ENCODE measurements around the gene BRD3OS.

Gene BRD3OS

DNA sequence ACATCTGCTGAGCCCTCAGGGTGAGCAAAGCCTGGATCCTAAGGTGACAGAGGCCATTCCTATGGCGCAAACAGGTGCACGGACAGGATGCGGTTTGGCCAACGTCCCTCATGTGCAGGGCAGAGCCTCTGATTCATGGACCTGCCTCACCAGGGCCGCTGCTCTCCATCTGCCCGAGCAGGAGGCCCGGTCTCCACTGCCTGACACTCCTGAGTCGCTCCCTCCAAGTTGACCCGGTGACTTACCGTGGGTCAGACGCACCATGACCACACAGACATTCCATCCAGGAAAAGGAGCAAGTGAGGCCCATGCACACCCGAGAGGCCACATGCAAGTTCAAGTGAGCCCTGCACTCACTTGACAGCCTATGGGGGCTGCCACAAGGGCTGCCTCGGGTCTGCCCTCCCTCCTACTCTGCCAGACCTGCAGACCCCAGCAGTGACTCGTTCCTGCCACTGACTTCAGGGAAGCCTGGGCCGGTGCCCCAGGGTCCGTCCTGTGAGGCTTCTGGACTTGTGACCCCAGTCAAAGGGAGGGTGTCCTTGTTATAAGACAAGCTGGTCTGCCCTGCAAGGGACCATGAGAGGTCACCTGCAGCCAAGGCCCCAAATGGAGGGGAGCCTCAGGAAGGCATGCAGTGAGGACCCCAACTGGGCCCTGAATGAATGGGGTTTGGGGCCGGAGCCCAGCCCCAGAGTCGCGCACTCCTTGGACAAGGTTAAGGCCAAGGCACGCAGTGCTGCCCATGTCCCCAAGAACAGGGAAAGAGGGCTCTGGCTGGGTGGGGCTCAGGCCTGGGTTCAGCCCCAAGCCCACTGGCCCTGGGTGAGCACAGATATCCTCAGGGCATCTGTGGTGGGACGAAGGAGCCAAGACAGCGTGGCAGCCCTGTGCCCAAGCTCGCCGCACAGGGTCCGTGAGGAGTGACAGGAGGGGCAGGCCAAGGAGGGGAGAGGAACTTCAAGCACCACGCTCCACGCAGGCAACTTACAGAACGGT lies 10.1 kb downstream of the BRD3OS start:
- no peak for ATAC-seq

DNA sequence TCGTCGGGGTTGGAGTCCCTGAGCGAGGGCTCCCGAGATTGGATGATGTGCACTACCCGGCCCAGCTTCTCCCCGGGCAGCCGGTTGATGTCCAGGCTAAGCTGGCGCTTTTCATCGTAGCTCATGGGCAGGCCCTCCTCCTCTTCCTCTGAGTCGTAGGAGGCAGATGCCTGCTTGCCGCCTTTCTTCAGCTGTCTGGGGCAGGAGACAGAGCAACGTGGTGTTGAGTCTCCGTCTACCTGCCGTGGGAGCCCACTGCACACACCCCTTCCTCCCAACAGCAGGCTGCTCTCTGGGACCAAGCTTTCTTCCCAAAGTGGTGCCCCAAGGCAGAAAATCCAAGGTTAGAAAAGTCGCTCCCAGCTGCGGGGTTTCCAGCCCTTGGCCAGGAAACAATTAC lies 10.8 kb downstream of the BRD3OS start:
- no peak for ATAC-seq

DNA sequence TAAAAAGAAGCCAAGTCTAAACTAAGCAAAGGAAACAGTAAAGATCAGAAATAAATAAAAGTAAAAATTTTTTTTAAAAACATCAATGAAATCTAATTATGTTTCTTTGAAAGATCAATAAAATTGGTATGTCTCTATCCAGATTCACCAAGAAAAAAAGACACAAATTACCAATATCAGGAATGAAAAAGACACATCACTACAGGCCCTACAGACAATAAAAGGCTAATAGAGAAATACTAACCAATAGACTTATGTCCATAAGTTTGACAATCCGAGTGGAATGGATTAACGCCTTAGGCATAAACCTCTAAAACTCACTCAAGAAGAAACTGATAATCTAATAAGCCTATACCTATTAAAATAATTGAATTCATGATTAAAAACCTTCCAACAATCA lies 12.4 kb downstream of the BRD3OS start:
- ATAC-seq: no peak

- ATAC-seq: no peak
Observed at GRCh38 chr9:134039386-134040175, 14.3 kb downstream of the BRD3OS start.

DNA sequence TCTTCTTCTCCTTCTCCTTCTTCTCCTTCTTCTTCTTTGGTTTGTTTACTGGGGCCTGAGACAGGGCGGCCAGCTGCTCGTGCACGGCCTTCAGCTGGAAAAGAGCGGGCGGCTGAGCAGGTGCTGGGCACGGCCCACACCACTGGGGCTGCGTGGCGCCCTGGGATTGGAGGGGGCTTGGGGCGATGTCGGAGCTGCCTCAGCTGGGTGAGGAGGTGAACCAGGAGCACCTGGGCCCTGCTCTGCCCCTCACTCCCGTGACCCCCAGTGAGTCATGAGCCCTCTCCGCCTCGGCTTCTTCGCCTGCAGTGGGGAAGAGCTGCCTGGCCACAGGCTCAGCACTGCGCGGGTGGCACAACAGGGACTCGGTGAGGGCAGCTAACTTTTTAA lies 14.9 kb downstream of the BRD3OS start:
- no peak for ATAC-seq

DNA sequence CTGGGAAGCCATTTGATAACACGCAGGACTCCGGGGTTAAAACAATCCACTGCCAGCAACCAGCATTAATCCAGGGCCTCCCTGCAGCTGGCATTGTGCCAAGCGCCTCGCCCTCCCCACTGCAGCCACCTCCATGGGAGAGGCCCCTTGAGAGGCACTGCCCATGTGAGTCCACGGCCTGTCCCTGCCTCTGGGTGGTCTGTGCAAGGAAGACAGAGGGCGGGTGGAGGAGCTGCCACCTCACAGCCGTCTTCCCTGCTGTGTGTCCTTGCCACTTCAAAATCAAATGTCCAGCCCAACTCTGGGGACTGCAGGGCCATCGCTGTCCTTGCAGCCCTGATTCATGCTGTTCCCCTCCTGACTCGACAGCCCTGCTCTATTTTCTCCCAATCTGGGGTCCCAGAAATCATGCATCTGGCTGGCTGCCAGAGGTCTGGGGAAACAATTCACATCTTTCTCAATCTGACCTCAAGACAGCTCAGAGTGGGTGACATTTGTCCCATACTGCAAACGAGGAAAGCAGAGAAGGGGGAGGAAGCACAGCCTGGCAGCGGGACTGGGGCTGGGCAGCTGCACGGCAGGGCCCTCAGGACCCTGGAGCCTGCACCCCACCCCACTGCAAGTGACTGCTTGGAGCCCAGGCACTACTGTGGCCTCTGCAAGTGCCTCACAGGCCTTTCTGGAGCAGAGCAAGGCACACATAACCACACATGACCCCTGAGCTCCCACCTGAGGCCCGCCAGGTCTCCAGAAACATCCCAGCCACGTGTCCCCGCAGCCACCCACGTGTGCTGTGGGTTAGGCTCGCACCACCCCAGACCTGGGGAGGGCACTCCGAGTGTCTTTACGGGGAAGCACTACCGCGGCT lies 15.7 kb downstream of the BRD3OS start:
- ATAC-seq: no peak

DNA sequence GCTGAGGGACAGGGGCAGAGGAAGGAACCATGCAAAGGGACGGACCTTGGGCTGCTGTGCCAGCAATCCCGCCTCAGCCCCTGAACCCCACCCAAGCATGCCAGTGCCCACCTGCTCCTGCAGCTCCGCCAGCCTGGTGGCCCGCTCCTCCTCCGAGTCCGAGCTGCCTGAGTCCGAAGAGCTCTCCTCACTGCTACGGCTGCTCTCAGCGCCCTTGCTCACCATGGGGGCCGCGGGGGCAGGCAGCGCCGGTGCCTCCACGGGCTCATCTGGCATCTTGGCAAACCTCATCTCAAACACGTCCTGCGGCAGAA lies 16.3 kb downstream of the BRD3OS start:
- ATAC-seq: no peak

- no peak for ATAC-seq
Observed at GRCh38 chr9:134043531-134043988, 18.3 kb downstream of the BRD3OS start.

GRCh38 chr9:134044944-134045343 lies 19.7 kb downstream of the BRD3OS start:
- ATAC-seq: no peak

GRCh38 chr9:134045841-134046544 lies 20.7 kb downstream of the BRD3OS start:
- no peak for ATAC-seq

DNA sequence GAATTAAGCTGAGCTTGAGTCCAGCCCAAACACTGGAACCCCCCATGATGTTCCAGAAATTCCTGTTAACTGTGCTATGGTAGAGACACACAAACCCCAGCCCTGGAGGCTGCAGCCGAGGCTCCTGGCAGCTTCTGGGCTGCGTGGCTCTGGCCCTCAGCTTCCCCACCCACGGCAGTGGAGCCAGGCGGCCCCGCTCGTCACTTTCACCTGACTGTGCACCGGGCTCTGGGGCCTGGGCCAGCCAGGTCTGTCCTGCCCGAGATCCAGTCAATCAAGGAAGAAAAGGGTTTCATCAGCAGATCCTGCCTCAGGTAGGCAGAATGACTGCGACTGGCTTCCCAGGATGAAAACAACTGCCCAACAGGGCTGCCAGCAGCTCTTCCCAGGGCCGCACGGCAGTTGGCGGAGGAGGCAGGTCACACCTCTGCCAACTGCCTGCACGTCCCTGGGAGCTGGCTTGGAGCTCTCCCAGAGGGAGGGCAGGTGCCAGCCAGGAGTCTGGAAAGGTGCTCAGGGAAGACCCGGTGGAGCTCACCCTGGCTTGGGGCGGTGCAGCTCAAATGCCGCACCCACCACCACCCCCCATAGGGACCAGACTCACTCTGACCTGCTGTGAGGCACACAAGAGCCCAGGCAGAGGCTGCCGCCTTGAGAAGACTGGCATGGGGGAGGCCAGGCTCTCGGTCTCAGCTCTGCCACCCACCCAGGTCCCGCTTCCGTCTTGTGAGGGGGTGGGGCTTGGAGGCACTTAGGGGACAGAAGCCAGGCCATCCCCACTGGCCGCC lies 21.8 kb downstream of the BRD3OS start:
- ATAC-seq: no peak

DNA sequence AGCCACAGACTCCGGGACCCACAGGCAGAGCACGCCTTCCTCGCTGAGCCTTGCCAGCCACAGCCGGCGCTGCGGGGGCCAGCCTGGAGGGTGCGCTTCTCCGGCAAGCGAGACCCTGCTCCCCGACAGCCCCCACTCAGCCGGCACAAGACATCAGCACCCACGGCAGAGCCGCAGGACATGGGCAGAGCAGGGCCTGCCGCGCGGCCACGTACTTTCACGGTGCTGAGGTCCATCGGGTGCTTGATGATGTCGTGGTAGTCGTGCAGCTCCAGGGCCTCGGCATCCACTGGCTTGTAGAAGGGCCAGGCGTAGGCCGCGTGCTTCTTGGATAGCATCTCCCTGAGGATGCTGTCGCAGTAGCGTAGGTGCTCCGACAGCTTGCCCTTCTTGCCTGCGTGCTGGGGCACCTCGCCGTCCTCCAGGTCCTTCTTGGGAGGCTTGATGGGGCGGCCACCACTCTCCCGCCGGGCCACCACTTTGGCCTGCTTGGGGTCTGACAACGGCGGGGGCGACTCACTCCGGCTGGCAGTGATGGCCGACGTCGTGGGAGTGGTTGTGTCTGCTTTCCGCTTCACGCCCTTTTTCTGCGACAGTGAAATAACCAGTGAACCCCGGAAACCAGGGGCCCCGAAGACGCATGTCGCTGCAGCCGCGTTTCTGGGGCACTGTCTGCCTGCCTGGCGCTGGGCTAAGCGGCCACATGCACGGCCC lies 22.7 kb downstream of the BRD3OS start:
- ATAC-seq: no peak

DNA sequence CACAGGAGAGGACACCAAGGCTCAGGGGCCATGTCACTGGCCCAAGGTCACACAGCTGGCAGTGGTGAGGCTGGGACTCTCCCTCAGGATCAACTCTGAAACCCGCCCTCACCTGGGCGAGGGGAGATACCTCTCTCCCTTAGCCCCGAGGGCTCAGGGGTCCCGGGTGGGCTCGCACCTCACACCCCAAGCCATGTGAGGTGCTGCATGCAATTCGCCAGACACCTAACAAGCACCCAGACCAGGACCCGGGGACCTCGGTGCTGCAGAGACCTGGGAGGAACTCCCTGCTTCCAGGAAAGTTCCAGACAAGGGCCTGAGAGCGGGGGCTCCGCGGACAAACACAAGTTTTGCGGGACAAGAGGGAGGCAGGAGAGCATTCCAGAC lies 23.3 kb downstream of the BRD3OS start:
- no peak for ATAC-seq

DNA sequence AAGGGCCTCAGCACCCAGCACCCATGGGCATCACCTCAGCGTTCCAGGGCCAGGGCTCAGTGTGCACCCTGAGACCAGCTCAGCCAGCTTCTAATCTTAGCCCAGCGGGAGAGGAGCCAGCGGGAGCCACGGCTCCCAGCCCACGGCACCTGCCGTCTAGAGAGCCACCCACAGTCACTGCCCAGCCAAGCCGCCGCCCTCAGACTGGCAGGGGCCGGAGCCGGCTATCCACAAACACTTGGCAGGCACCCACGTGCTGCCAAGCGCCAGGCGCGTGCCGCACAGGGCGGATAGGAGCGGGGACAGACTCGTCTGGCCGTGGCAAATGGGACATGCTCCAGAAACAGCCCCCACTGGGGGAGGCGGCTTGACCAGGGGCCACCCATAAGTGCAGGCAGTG lies 24.0 kb downstream of the BRD3OS start:
- no peak for ATAC-seq

- no peak for ATAC-seq
Observed at GRCh38 chr9:134049772-134050588, 24.7 kb downstream of the BRD3OS start.

- no peak for ATAC-seq
Observed at GRCh38 chr9:134050726-134051125, 25.4 kb downstream of the BRD3OS start.

DNA sequence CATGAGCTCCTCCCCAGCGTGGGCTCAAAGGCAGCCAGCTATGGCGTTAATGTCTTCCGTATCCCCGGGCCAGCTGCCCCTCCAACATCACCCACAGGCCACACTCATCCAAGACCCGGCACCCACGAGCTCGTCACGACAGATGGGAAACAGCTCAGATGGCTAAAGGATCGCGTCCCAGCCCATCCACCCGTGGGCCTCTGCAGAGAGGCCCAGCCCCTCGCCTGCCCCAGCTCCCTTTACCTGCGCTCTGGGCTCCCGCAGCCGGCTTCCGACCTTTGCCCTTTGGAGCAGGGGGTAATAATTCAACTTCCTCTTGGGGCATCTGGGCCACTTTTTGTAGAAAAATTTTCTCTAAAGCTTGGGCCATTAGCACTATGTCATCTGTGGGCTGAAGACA lies 26.0 kb downstream of the BRD3OS start:
- ATAC-seq: no peak

- no peak for ATAC-seq
Observed at GRCh38 chr9:134052491-134052890, 27.2 kb downstream of the BRD3OS start.

GRCh38 chr9:134052941-134053340 lies 27.7 kb downstream of the BRD3OS start:
- no peak for ATAC-seq

DNA sequence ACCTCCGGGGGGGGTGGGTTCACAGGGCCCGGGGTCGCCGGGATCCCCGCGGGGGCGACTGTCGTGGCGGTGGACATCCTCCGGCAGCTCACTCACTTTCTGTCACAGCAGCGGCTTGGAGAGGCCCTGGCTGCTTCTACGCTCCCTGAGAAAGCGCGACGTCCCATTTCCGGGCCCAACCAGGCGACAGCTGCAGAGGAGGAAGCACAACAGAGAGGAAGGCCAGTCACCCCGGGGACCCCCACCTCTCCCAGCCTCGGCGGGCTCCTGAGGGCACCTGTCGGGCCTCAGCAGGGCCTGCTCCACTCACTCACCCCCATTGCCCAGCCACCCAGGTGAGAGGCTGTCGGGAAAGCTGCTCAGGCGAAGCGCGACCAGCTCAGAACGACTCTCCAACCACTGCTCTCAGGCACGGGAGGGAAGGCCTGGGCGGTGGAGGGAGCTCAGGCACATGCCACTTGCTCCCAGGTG lies 28.2 kb downstream of the BRD3OS start:
- no peak for ATAC-seq

Data from activated CD4-positive, CD25-positive, alpha-beta regulatory T cell treated with anti-CD3 and anti-CD28 coated beads, Interleukin-2, amount 50 U/mL, for 24 hours (primary cell).